Measurements from ENCODE around the gene SRGAP1. TPM values are rescaled to one million over a fixed set of nuclear protein-coding genes. Genes with fewer than 3 reads are reported as not detected.
A peak's percentile ranks its signal among the peaks of the same experiment; 100 is the strongest.

Gene SRGAP1
- total RNA-seq, 4 donors from 2014 or later = 7.6 to 17.5 (median 14.6) TPM

DNA sequence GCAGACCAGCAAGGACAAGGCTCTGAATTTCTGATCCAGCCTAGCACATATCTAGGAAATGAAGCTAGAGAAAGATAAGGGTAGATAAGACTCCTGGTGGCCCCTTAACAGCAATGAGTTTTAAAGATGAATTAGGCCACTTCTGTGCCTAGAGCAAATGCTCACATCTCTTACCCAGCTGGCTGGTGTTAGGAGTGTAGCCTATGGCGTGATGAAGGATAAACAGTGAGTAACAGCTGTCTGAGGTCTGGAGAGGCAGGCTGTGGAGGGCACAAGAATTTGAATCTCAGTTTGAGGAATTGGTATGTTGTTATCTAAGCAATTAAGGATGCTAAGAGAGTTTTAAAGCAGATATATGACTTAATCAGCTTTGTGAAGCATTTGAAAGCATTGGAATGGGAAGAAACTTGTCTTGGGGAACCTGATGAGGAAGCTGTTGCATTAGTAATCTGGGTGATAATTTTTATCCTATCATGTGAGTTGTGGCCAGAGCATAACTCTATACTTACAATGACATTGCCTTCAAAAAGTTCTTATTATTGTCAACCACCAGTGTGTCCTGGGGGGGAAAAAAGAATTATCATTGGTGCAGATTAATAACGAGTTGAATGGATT lies 161.8 kb downstream of the SRGAP1 start:
- H3K27ac ChIP-seq (replicated peaks in 1 of 4) = no peak overlapping the region
- TF ChIP-seq POLR2A (IDR thresholded peaks at IDR 0.05; ENCODE audit: low read depth) (no peak), CTCF (IDR thresholded peaks at IDR 0.05) (no peak), EP300 (IDR thresholded peaks at IDR 0.05) (no peak), POLR2AphosphoS5 (IDR thresholded peaks at IDR 0.05) (no peak)
- H3K9me3 ChIP-seq = no peaks in the 10 kb centered on the region
- 88% methylated on average over 2 of the region's 2 CpGs for WGBS
- H3K4me1 ChIP-seq = peaks cover 0 to 14% (median 9%) of the 10 kb centered on the region in 4 donors
- H3K4me3 ChIP-seq = no peak overlapping the region
- H3K27me3 ChIP-seq = no peaks in the 10 kb centered on the region
- no peaks in the 10 kb centered on the region for H3K36me3 ChIP-seq
- intact Hi-C loops (cut with DNase I) = no loop called here
- no peak for DNase-seq (ENCODE audit: extremely low spot score)

- Histone ChIP-seq H3K27ac (replicated peaks in 1 of 4) (no peak overlapping the region), H3K9me3 (no peaks in the 10 kb centered on the region), H3K27me3 (no peaks in the 10 kb centered on the region), H3K36me3 (no peaks in the 10 kb centered on the region), H3K4me3 (no peak overlapping the region), H3K4me1 (peaks cover 0 to 14% (median 9%) of the 10 kb centered on the region in 4 donors)
- DNase-seq (ENCODE audit: extremely low spot score) = no peak
- intact Hi-C loops (cut with DNase I) = no loop called here
- 75% methylated on average over 2 of the region's 2 CpGs for WGBS
- no peak for TF ChIP-seq CTCF (IDR thresholded peaks at IDR 0.05)
- no peak for TF ChIP-seq POLR2AphosphoS5 (IDR thresholded peaks at IDR 0.05)
- TF ChIP-seq POLR2A (IDR thresholded peaks at IDR 0.05; ENCODE audit: low read depth) = no peak
- TF ChIP-seq EP300 (IDR thresholded peaks at IDR 0.05) = no peak
Measured at GRCh38 chr12:64007853-64008252, 163.4 kb downstream of the SRGAP1 start.

GRCh38 chr12:64008596-64008995 lies 164.1 kb downstream of the SRGAP1 start:
- no peak for TF ChIP-seq EP300 (IDR thresholded peaks at IDR 0.05)
- no peak for TF ChIP-seq CTCF (IDR thresholded peaks at IDR 0.05)
- TF ChIP-seq POLR2AphosphoS5 (IDR thresholded peaks at IDR 0.05) = no peak
- no peak for TF ChIP-seq POLR2A (IDR thresholded peaks at IDR 0.05; ENCODE audit: low read depth)
- WGBS = 65% methylated on average over 3 of the region's 3 CpGs
- Histone ChIP-seq H3K27me3 (no peaks in the 10 kb centered on the region), H3K27ac (replicated peaks in 1 of 4) (no peak overlapping the region), H3K4me1 (peaks cover 0 to 14% (median 9%) of the 10 kb centered on the region in 4 donors), H3K4me3 (no peak overlapping the region), H3K9me3 (no peaks in the 10 kb centered on the region), H3K36me3 (no peaks in the 10 kb centered on the region)
- intact Hi-C loops (cut with DNase I) = no loop called here
- no peak for DNase-seq (ENCODE audit: extremely low spot score)

DNA sequence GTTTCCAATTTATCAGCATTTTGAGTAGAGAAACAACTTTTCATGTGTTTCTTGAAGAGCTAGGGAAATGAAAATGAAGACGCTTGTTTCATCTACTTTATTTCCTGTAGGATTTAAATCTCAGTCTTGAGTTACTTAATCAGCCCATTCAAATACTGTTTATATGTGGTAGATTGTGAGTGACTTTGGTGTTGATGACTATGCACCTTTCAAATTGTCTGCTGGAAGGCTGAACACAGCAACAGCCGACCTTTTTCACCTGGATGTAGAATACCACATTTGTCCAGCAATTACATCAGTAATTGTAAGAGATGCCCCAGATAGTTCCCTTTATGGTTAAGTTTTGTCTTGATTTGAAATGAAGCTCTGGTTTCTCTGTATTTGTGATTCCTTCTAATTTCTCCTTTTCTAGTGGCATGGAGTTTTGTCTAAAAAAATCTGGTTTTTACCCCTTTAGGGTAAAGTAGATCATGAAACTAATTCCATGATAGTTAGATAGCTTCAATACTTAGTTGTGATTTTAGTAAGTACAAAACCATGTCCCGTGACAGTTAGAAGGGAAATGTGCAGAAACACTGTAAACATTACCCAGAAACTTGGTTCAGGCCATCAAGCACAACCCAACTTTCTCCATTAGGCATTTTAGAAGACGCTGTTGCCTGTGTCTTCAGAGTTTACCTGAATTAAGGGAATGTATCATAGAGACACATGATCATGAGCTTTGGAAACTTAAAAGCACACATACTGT lies 165.0 kb downstream of the SRGAP1 start:
- no peaks in the 10 kb centered on the region for H3K9me3 ChIP-seq
- H3K27ac ChIP-seq (replicated peaks in 1 of 4) = peak overlapping the region in 2 of 4 donors; percentile 55 to 58
- no peak for TF ChIP-seq EP300 (IDR thresholded peaks at IDR 0.05)
- no peak for TF ChIP-seq POLR2A (IDR thresholded peaks at IDR 0.05; ENCODE audit: low read depth)
- no peak for TF ChIP-seq CTCF (IDR thresholded peaks at IDR 0.05)
- TF ChIP-seq POLR2AphosphoS5 (IDR thresholded peaks at IDR 0.05) = no peak
- intact Hi-C loops (cut with DNase I) = no loop called here
- no peak for DNase-seq (ENCODE audit: extremely low spot score)
- peaks cover 0 to 14% (median 9%) of the 10 kb centered on the region in 4 donors for H3K4me1 ChIP-seq
- WGBS = 90% methylated on average over 4 of the region's 4 CpGs
- no peaks in the 10 kb centered on the region for H3K36me3 ChIP-seq
- no peak overlapping the region for H3K4me3 ChIP-seq
- no peaks in the 10 kb centered on the region for H3K27me3 ChIP-seq
